HEK293 (cell line): ENCODE results near the gene ZNF865.

Experiments used
- CTCF ChIA-PET: fragments of 350-600 bp; formaldehyde crosslinking; extraction: SDS; loops from one replicate; lab custom pipeline; 2021; ENCODE audit warnings: antibody characterized with exemption; lab: Yijun Ruan, JAX
- POLR2A ChIA-PET: fragments of 300-600 bp; formaldehyde crosslinking; extraction: SDS; loops from one replicate; lab custom pipeline; 2020; ENCODE audit warnings: antibody characterized with exemption, inconsistent platforms; lab: Yijun Ruan, JAX
- H3K27ac ChIP-seq: fragments of 200-500 bp; sonication (Bioruptor generic); 2 replicates; pipeline ENCODE4 v1.5.1; 2014; ENCODE audit warnings: low read depth, low read length, control low read depth, inconsistent platforms; ENCODE audit errors: extremely low read depth
- H3K36me3 ChIP-seq, 2 experiments: fragments of 200-500 bp in 1 of 2; sonication (Bioruptor generic) in 1 of 2; 1 replicate in 1 of 2; 2 replicates in 1 of 2; pipeline ENCODE4 v1.5.1; 2014 to 2017; ENCODE audit warnings: inconsistent platforms in 2 of 2, low read length in 2 of 2; ENCODE audit not compliant: control insufficient read depth in 2 of 2, insufficient read depth in 1 of 2
- H3K4me1 ChIP-seq: fragments of 200-500 bp; sonication (Bioruptor generic); 2 replicates; pipeline ENCODE4 v1.5.1; 2014; ENCODE audit warnings: mild to moderate bottlenecking, low read length, inconsistent platforms; ENCODE audit not compliant: control insufficient read depth, insufficient read depth
- H3K4me3 ChIP-seq: 2 replicates; pipeline ENCODE4 v1.5.1; 2011; ENCODE audit warnings: low read depth, mild to moderate bottlenecking, control low read depth, low read length, moderate library complexity
- H3K9me3 ChIP-seq: fragments of 200-500 bp; sonication (Bioruptor generic); 2 replicates; pipeline ENCODE4 v1.5.1; 2014; ENCODE audit warnings: low read depth, low read length, inconsistent platforms; ENCODE audit not compliant: control insufficient read depth, insufficient read depth
- CTCF ChIP-seq: fragments of 450-650 bp; formaldehyde crosslinking; IDR thresholded peaks from 2 replicates; pipeline ENCODE4 v1.5.1; 2016; ENCODE audit warnings: missing biosample characterization, missing genetic modification characterization
- ZBTB49 ChIP-seq: fragments of 450-650 bp; formaldehyde crosslinking; IDR thresholded peaks from 2 replicates; pipeline ENCODE4 v1.5.1; 2016; ENCODE audit warnings: missing biosample characterization, missing genetic modification characterization, low read depth
- ZNF114 ChIP-seq: fragments of 450-650 bp; formaldehyde crosslinking; IDR thresholded peaks from 2 replicates; pipeline ENCODE4 v1.5.0; 2017; ENCODE audit warnings: missing biosample characterization, missing genetic modification characterization
- ZNF132 ChIP-seq: fragments of 450-650 bp; formaldehyde crosslinking; IDR thresholded peaks from 2 replicates; pipeline ENCODE4 v1.5.1; 2017; ENCODE audit warnings: missing biosample characterization, missing genetic modification characterization, borderline replicate concordance
- ZNF138 ChIP-seq: fragments of 450-650 bp; formaldehyde crosslinking; IDR thresholded peaks from 2 replicates; pipeline ENCODE4 v1.5.1; 2016; ENCODE audit warnings: missing biosample characterization, missing genetic modification characterization, borderline replicate concordance
- ZNF239 ChIP-seq: fragments of 450-650 bp; formaldehyde crosslinking; IDR thresholded peaks from 2 replicates; pipeline ENCODE4 v1.5.1; 2016; ENCODE audit warnings: missing biosample characterization, missing genetic modification characterization
- ZNF280C ChIP-seq: fragments of 450-650 bp; formaldehyde crosslinking; IDR thresholded peaks from 2 replicates; pipeline ENCODE4 v1.5.1; 2016; ENCODE audit warnings: missing biosample characterization, missing genetic modification characterization
- ZNF354C ChIP-seq: fragments of 450-650 bp; formaldehyde crosslinking; IDR thresholded peaks from 2 replicates; pipeline ENCODE4 v1.5.1; 2016; ENCODE audit warnings: missing biosample characterization, missing genetic modification characterization, low read depth, borderline replicate concordance
- ZNF48 ChIP-seq: fragments of 450-650 bp; formaldehyde crosslinking; IDR thresholded peaks from 2 replicates; pipeline ENCODE4 v1.5.1; 2016; ENCODE audit warnings: missing biosample characterization, missing genetic modification characterization
- ZNF488 ChIP-seq: fragments of 450-650 bp; formaldehyde crosslinking; IDR thresholded peaks from 2 replicates; pipeline ENCODE4 v1.5.1; 2016; ENCODE audit warnings: missing biosample characterization, missing genetic modification characterization
- ZNF544 ChIP-seq: fragments of 450-650 bp; formaldehyde crosslinking; IDR thresholded peaks from 2 replicates; pipeline ENCODE4 v1.5.0; 2017; ENCODE audit warnings: missing biosample characterization, missing genetic modification characterization
- ZNF610 ChIP-seq: fragments of 450-650 bp; formaldehyde crosslinking; IDR thresholded peaks from 2 replicates; pipeline ENCODE4 v1.5.1; 2016; ENCODE audit warnings: missing biosample characterization, missing genetic modification characterization, borderline replicate concordance
- ZNF639 ChIP-seq: fragments of 450-650 bp; formaldehyde crosslinking; IDR thresholded peaks from 2 replicates; pipeline ENCODE4 v1.5.1; 2016; ENCODE audit warnings: missing biosample characterization, missing genetic modification characterization
- ZNF654 ChIP-seq: fragments of 450-650 bp; formaldehyde crosslinking; IDR thresholded peaks from 2 replicates; pipeline ENCODE4 v1.5.1; 2016; ENCODE audit warnings: low read depth, missing biosample characterization, missing genetic modification characterization
- ZNF792 ChIP-seq: fragments of 450-650 bp; formaldehyde crosslinking; IDR thresholded peaks from 2 replicates; pipeline ENCODE4 v1.5.1; 2016; ENCODE audit warnings: missing biosample characterization, missing genetic modification characterization
- ZSCAN23 ChIP-seq: fragments of 450-650 bp; formaldehyde crosslinking; IDR thresholded peaks from 2 replicates; pipeline ENCODE4 v1.5.1; 2016; ENCODE audit warnings: missing biosample characterization, missing genetic modification characterization
- ZSCAN4 ChIP-seq: fragments of 450-650 bp; formaldehyde crosslinking; IDR thresholded peaks from 2 replicates; pipeline ENCODE4 v1.5.1; 2017; ENCODE audit warnings: missing biosample characterization, missing genetic modification characterization
- ZXDB ChIP-seq: fragments of 450-650 bp; formaldehyde crosslinking; IDR thresholded peaks from 2 replicates; pipeline ENCODE4 v1.5.1; 2016; ENCODE audit warnings: missing biosample characterization, missing genetic modification characterization

Gene ZNF865

GRCh38 chr19:55656552-55656951, 51.1 kb downstream of the ZNF865 start:
- H3K4me3 ChIP-seq, result peak overlapping the region; percentile 96
- H3K4me1 ChIP-seq, result peaks cover 11% of the 10 kb centered on the region
- no peaks in the 10 kb centered on the region for H3K9me3 ChIP-seq
- H3K36me3 ChIP-seq, result peaks cover 21 to 62% of the 10 kb centered on the region in 2 experiments
- ChIA-PET CTCF (interaction anchor here (1.1 to 3.6 kb wide), 5 partner anchors 9 to 153 kb away, joined by 3 to 36 read pairs (median 4); no protein-coding TSS in a partner anchor), POLR2A (interaction anchor here (0.5 to 2.6 kb wide), 8 partner anchors 9 to 57 kb away, joined by 4 to 16 read pairs (median 6); partner anchors contain the start of genes CCDC106, EPN1, FIZ1 and ZNF524)
- no peak for TF ChIP-seq ZNF610 (tag by site-specific recombination)
- no peak for TF ChIP-seq ZNF239 (tag by site-specific recombination)
- no peak for TF ChIP-seq ZNF138 (tag by site-specific recombination)
- no peak for TF ChIP-seq ZNF354C (tag by site-specific recombination)
- no peak for TF ChIP-seq ZNF488
- no peak for TF ChIP-seq ZNF114 (tag by site-specific recombination)
- TF ChIP-seq ZXDB (tag by site-specific recombination), result no peak
- no peak for TF ChIP-seq ZNF639 (tag by site-specific recombination)
- TF ChIP-seq ZNF48 (tag by site-specific recombination), result no peak
- TF ChIP-seq ZNF792 (tag by site-specific recombination), result no peak
- no peak for TF ChIP-seq ZSCAN4 (tag by site-specific recombination)
- TF ChIP-seq ZSCAN23, result no peak
- TF ChIP-seq CTCF (tag by site-specific recombination), result no peak
- no peak for TF ChIP-seq ZNF654 (tag by site-specific recombination)
- TF ChIP-seq ZBTB49, result no peak
- TF ChIP-seq ZNF280C (tag by site-specific recombination), result no peak
- no peak for TF ChIP-seq ZNF132 (tag by site-specific recombination)
- TF ChIP-seq ZNF544, result no peak
- peak overlapping the region; percentile 100; the same call in 1 of the 2 replicates for H3K27ac ChIP-seq
